Gastrocnemius medialis (tissue), 4 donors: ENCODE data around the gene AK5. TPM values are rescaled to one million over a fixed set of nuclear protein-coding genes. Genes with fewer than 3 reads are reported as not detected.

Experiments
- ATAC-seq, 2 donors: fragments of 150-250 bp; one replicate each; pipeline ENCODE4 v1.9.1; 2016
- DNase-seq, 2 donors: peaks; one replicate each; pipeline ENCODE4 v3.0.0-alpha.2; 2019
- H3K27ac ChIP-seq, 4 donors: fragments of 200-600 bp; sonication (generic); 1 replicate in 1 of 4; 2 replicates in 3 of 4; pipeline ENCODE4 v1.5.1; 2016 to 2018; ENCODE audit warnings: mild to moderate bottlenecking in 2 of 4, moderate library complexity in 1 of 4
- H3K27me3 ChIP-seq, 3 donors: fragments of 200-600 bp; sonication (generic) in 2 of 3; 1 replicate in 1 of 3; 2 replicates in 2 of 3; pipeline versions ENCODE4 v1.5.1 to v1.6.0; 2016 to 2019; ENCODE audit warnings: mild to moderate bottlenecking in 1 of 3, moderate library complexity in 1 of 3
- H3K36me3 ChIP-seq, 2 donors: fragments of 200-600 bp; sonication (generic) in 1 of 2; one replicate each; pipeline ENCODE4 v1.5.1; 2017 to 2018
- H3K4me1 ChIP-seq, 2 donors: fragments of 200-600 bp; sonication (generic) in 1 of 2; one replicate each; pipeline ENCODE4 v1.5.1; 2016 to 2017; ENCODE audit warnings: mild to moderate bottlenecking in 2 of 2
- H3K4me3 ChIP-seq, 4 donors: fragments of 200-600 bp; sonication (generic) in 3 of 4; 1 replicate in 1 of 4; 2 replicates in 3 of 4; pipeline ENCODE4 v1.5.1; 2016 to 2019; ENCODE audit warnings: mild to moderate bottlenecking in 2 of 4
- H3K9me3 ChIP-seq, 3 donors: fragments of 200-600 bp; sonication (generic) in 2 of 3; 1 replicate in 1 of 3; 2 replicates in 2 of 3; pipeline ENCODE4 v1.5.1; 2016 to 2019
- POLR2A ChIP-seq, 2 donors: fragments of 450-650 bp; IDR thresholded peaks; one replicate each; pipeline ENCODE4 v1.6.1; 2017; ENCODE audit warnings: antibody characterized with exemption in 2 of 2, mild to moderate bottlenecking in 2 of 2, moderate library complexity in 2 of 2
- in situ Hi-C, 4 donors: fragments of 200-750 bp; cut with MboI; loops; one replicate each; pipeline versions ENCODE4 v1.15.0 to v1.8.0; 2017; ENCODE audit warnings: low sequenced_read_pairs in 4 of 4
- intact Hi-C: fragments of 100-400 bp; cut with DNase I; formaldehyde crosslinking; loops from one replicate; pipeline ENCODE4 v1.15.1; 2023; ENCODE audit warnings: low total_unique reads
- total RNA-seq, 4 donors: library from RNA; depleted of rRNA; stranded (reverse); fragments of >200 nt; gene quantifications; one replicate each; pipeline versions ENCODE4 v1.1.0 to v1.2.3, GENCODE V29; 2016
- TF ChIP-seq, protein P1 (sequence below), 5 experiments: fragments of 450-650 bp in 3 of 5; fragments of 200-600 bp in 2 of 5; sonication (generic) in 2 of 5; IDR thresholded peaks in 4 of 5; conservative IDR thresholded peaks in 1 of 5; 1 replicate in 4 of 5; 2 replicates in 1 of 5; pipeline ENCODE4 v1.5.1; 2016 to 2019; ENCODE audit warnings: antibody characterized with exemption in 5 of 5, mild to moderate bottlenecking in 3 of 5, moderate library complexity in 3 of 5

AK5 gene
- total RNA-seq, 4 donors from 2014 or later: 0.07 to 1.8 TPM; not detected in 2

DNA sequence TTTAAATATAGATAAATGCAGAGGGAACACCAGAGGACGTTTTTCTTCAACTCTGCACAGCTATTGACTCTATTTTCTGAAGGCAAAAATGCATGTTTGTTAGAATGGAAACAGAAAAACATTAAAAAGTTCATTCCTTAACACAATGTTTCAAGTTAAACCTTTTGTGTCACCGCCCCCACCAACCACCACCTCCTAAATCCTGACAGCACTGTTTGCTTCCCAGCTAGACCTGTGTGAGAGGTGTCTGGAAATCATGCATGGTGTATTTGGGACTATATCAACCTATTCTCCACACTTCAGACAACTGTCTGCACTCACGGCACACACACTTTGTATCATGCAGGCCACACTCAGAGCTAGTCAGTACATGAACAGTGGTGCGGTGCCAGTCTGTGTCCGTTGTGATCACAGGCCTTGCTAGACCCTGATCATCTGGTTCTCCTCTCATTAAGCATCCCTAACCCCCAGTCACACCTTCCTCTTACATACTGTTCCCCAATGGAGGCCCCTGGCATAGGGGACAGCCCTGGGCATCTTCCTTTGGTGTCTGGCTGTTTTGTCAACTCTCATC lies 276.9 kb downstream of the AK5 start:
- H3K27me3 ChIP-seq: no peaks in the 10 kb centered on the region
- no peaks in the 10 kb centered on the region for H3K9me3 ChIP-seq
- no peak for DNase-seq
- in situ Hi-C loops (no loop called here), intact Hi-C loops (no loop called here)
- H3K27ac ChIP-seq: no peak overlapping the region
- TF ChIP-seq, protein P1, sequence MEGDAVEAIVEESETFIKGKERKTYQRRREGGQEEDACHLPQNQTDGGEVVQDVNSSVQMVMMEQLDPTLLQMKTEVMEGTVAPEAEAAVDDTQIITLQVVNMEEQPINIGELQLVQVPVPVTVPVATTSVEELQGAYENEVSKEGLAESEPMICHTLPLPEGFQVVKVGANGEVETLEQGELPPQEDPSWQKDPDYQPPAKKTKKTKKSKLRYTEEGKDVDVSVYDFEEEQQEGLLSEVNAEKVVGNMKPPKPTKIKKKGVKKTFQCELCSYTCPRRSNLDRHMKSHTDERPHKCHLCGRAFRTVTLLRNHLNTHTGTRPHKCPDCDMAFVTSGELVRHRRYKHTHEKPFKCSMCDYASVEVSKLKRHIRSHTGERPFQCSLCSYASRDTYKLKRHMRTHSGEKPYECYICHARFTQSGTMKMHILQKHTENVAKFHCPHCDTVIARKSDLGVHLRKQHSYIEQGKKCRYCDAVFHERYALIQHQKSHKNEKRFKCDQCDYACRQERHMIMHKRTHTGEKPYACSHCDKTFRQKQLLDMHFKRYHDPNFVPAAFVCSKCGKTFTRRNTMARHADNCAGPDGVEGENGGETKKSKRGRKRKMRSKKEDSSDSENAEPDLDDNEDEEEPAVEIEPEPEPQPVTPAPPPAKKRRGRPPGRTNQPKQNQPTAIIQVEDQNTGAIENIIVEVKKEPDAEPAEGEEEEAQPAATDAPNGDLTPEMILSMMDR (IDR thresholded peaks at IDR 0.05 in 4 of 5, conservative IDR thresholded peaks at IDR 0.05 in 1 of 5): no peak
- TF ChIP-seq POLR2A (IDR thresholded peaks at IDR 0.05): no peak
- peaks cover 0 to 3% of the 10 kb centered on the region in 2 donors for H3K36me3 ChIP-seq
- H3K4me3 ChIP-seq: no peak overlapping the region
- H3K4me1 ChIP-seq: no peaks in the 10 kb centered on the region
- no peak for ATAC-seq

DNA sequence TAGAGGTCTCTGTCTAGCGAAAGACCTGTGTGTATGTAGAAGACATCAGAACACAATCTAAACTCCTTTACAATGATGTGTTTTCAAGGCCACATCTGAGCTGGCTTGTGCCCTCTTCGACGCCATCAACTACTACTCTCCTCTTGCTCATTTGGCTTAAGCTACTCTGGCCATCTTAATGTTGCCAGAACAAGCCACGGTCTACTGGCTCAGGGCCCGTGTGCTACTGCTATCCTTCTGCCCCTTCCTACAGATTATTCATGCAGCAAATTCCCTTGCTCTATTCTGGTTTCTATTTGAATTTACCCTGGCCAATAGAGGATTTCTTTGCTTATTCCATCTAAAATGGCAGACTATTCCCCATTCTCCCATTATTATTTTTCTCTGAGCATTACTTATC lies 278.9 kb downstream of the AK5 start:
- H3K27me3 ChIP-seq: no peaks in the 10 kb centered on the region
- TF ChIP-seq POLR2A (IDR thresholded peaks at IDR 0.05): no peak
- TF ChIP-seq, protein P1 (IDR thresholded peaks at IDR 0.05 in 4 of 5, conservative IDR thresholded peaks at IDR 0.05 in 1 of 5): no peak
- intact Hi-C loops: no loop called here
- no peaks in the 10 kb centered on the region for H3K9me3 ChIP-seq
- no peak overlapping the region for H3K4me3 ChIP-seq
- in situ Hi-C loops: no loop called here
- no peaks in the 10 kb centered on the region for H3K4me1 ChIP-seq
- ATAC-seq (no peak), DNase-seq (no peak)
- no peak overlapping the region for H3K27ac ChIP-seq
- peaks cover 0 to 17% of the 10 kb centered on the region in 2 donors for H3K36me3 ChIP-seq

DNA sequence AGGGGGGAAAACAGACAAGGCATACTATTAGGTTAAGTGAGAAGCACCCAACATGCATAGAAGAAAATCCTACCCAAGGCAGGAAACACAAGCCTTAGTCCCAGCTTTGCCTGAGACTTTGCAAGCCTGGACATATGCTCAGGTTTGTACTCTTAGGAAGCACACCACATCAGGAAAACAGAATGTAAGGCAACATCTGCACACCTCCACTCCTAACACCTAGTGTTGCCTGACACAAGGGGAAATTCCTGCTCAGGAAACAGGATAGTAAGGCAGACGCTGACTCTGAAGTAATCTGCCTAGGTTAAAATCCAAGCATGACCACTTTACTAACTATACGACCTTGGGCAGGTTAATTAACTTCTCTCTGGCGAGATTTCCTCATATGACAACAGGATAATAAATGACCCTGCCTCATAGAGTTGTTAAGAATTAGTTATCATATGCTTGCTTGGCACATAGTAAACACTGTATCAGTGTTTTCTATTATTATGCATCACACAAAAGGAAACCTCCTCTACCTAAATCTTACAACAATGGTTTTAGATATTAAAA lies 280.9 kb downstream of the AK5 start:
- no peaks in the 10 kb centered on the region for H3K9me3 ChIP-seq
- TF ChIP-seq POLR2A (IDR thresholded peaks at IDR 0.05): no peak
- TF ChIP-seq, protein P1 (IDR thresholded peaks at IDR 0.05 in 4 of 5, conservative IDR thresholded peaks at IDR 0.05 in 1 of 5): no peak
- H3K4me3 ChIP-seq: no peak overlapping the region
- DNase-seq (no peak), ATAC-seq (no peak)
- H3K4me1 ChIP-seq: no peaks in the 10 kb centered on the region
- H3K36me3 ChIP-seq: peaks cover 0 to 36% of the 10 kb centered on the region in 2 donors
- in situ Hi-C loops (no loop called here), intact Hi-C loops (no loop called here)
- no peaks in the 10 kb centered on the region for H3K27me3 ChIP-seq
- no peak overlapping the region for H3K27ac ChIP-seq

DNA sequence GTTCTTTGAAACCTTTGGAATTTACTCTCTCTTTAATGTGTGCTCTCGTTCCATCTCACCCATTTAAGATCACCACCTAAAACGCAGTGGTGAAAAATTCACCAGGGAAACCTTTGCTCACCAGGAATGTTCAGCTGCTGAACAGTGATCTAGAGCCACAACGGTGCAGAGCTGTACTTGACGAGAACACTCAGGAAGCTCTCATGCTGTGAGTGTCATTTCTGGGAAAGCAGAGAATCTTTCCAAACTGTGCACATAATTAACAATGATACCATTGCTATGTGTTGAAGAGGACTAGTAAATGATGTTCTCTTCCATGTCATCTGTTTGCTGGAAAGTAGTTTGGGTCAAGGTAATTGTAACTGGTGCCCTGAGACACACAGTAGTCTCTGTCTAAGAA lies 283.5 kb downstream of the AK5 start:
- in situ Hi-C loops: no loop called here
- DNase-seq (no peak), ATAC-seq (no peak)
- peaks cover 0 to 51% of the 10 kb centered on the region in 2 donors for H3K36me3 ChIP-seq
- no peaks in the 10 kb centered on the region for H3K9me3 ChIP-seq
- intact Hi-C loops: no loop called here
- no peaks in the 10 kb centered on the region for H3K27me3 ChIP-seq
- H3K4me1 ChIP-seq: no peaks in the 10 kb centered on the region
- no peak overlapping the region for H3K27ac ChIP-seq
- H3K4me3 ChIP-seq: no peak overlapping the region
- TF ChIP-seq, protein P1 (IDR thresholded peaks at IDR 0.05 in 4 of 5, conservative IDR thresholded peaks at IDR 0.05 in 1 of 5): no peak
- no peak for TF ChIP-seq POLR2A (IDR thresholded peaks at IDR 0.05)

DNA sequence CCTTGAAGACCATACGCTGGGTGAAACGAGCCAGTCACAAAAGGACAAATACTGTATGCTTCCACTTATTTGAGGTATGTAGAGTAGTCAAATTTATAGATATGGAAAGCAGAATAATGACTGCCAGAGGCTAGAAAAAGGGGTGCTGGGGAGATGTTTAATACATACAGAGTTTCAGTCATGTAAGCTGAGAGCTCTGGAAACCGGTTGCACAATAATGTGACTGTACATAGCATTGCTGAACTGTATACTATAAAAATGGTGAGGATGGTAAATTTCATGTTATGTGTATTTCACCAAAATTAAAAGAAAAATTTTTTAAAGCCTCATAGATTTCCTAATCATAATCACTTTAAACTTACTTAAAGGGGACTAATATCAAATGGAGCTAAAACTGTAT lies 289.8 kb downstream of the AK5 start:
- DNase-seq (no peak), ATAC-seq (no peak)
- H3K36me3 ChIP-seq: peaks cover 4 to 59% of the 10 kb centered on the region in 2 donors
- H3K4me3 ChIP-seq: no peak overlapping the region
- H3K4me1 ChIP-seq: no peaks in the 10 kb centered on the region
- H3K27me3 ChIP-seq: no peaks in the 10 kb centered on the region
- no peak overlapping the region for H3K27ac ChIP-seq
- no peaks in the 10 kb centered on the region for H3K9me3 ChIP-seq
- intact Hi-C loops: no loop called here
- TF ChIP-seq POLR2A (IDR thresholded peaks at IDR 0.05): no peak
- TF ChIP-seq, protein P1 (IDR thresholded peaks at IDR 0.05 in 4 of 5, conservative IDR thresholded peaks at IDR 0.05 in 1 of 5): no peak
- in situ Hi-C loops: no loop called here
